Hematopoietic multipotent progenitor cell treated with erythropoietin and hydrocortisone succinate and interleukin-3 and kit ligand, for 15 days (in vitro differentiated cells): ENCODE measurements around the gene HSPA12A.

Source experiments
- DNase-seq: peaks from one replicate; pipeline ENCODE4 v3.0.0-alpha.2; 2015; ENCODE audit warnings: low spot score

Gene HSPA12A

DNA sequence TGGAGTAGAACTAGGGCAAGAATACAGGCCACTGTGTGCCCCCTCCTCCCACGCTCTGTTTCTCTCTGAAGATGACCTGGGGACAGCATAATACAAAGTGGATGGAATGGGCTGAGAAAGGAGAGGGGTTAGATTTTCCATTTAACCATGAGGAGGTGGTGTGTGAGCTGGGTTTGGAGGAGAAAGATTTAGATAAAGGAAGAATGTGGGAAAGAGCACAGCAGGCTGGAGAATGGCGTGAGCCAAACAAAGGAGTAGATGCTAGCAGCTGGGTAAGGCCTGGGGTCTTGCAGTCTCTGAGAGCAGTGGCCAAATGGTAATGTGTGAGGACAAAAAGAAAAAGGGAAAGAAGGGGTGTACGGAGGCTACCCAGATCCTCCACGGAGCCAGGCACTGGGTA lies 113.0 kb downstream of the HSPA12A start:
- DNase-seq = no peak

DNA sequence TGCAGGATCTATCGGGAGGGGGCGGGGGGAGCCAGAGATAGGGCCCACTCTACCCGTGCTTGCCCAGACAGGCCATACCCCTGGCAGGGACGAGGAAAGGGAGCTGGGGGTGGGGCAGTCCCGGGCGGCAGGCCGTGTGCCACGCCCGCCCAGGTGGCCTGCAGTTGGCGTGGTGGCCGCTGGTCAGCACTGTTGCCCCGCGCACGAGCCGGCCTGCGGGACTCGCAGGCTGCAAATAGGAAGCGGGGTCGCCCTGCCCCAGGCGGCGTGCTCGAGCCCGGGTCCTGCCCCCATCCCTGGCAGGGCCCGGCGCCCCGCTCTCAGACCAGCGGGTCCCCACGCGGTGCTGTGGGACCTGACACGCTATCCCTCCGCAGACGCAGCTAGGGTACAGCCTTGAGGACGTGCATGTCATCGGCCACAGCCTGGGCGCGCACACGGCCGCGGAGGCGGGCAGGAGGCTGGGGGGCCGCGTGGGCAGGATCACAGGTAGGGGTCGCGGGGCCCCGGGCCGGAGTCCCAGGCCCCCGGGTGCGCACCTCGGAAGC lies 114.9 kb downstream of the HSPA12A start:
- DNase-seq = no peak

DNA sequence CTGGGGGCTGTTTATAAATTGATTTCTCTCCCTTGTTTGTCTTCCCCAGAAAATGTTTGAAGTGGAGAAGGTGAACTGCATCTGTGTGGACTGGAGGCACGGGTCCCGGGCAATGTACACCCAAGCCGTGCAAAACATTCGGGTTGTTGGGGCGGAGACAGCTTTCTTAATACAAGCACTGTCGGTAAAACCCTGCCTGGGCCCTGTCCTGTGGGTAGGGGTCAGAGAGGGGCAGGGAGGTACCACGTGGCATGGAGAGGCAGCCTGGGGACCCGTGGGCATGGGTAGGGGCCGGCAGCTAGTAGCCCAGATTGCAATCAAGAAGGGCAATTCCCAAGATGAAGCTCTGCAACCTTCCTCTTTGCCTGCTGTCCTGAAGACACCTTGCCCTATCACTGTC lies 115.6 kb downstream of the HSPA12A start:
- DNase-seq = no peak

DNA sequence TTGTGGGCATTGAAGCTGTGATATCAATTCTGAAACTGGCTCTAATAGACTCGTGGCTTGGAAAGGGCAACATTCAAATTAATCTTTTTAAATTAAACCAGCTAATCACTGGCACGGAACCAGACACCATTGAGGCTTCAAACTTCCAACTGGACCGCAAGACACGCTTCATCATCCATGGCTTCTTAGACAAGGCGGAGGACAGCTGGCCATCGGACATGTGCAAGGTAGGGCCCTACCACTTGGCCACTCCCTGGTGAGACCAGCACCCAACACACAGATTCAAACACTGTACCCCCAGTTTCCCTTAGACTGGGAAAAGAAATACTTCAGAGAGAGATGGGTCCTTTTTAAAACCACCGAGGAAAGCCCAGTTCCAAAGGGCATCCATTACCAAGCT lies 116.5 kb downstream of the HSPA12A start:
- no peak for DNase-seq

DNA sequence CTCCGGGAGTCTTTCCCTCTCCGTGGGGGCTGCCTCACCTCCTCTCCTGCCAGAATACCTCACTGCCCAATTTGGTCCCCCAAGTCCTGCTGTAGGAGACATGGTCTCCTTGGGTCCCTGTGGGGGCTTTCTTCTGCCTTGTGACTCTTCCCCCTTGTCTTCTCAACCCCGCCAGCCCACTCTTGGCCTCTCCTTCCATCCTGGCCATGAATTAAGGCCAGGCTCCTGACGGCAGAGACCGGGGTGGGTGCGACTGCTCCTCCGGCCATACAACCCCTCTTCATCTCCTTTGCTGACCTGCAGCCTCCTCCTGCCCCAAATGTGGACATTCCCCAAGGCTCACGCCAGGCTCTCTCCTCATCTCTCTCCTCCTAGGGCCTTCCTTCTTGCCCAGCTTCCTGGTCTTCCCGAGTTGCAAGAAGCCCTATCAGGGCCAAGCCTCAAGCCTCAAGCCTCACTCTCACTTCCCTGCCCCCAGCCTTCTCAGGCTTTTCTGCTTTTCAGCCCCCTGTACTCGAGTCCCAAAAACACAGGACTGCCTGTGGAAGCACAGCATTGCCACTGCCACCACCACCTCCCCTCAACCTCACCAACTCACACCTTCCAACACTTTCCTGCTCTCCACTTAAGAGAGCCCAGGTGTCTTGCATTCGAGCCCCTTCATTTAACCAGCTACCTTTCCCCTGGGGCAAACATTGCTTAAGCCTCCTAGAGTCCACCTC lies 120.3 kb downstream of the HSPA12A start:
- DNase-seq = no peak

DNA sequence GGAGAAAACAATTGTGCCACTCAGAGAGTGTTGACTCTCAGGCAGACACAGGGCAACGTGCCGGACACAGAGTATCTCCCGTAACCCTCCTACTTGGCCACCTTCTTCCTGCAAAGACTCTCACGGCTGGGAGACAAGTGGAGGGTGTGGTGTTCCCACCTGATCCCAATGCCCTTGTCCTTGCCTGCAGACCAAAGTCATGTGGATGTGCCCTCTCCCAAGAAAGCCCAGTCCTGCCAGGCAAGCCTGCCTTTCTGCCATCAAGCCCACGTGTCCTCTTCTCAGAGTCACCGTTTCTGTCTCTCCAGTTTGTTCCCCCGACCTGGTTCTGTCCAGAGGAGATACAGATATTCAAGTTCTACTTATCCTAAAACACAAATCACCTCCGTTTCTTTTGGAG lies 120.9 kb downstream of the HSPA12A start:
- no peak for DNase-seq
